ENCODE results near the gene SOST. TPM values are rescaled to one million over a fixed set of nuclear protein-coding genes. Genes with fewer than 3 reads are reported as not detected.

Gene SOST
- total and polyA plus RNA-seq, 7 donors = not detected

GRCh38 chr17:43784068-43784467 is 25.5 kb upstream of the SOST start:
- intact Hi-C loops (cut with DNase I) = loop anchor here (5.0 kb wide), 2 partner anchors 48 to 63 kb away; partner anchors contain the start of genes CD300LG (in 1 of the 2) and MPP3 (in 1 of the 2)
- peaks cover 4% of the 10 kb centered on the region for H3K4me1 ChIP-seq
- ATAC-seq (no peak), DNase-seq (no peak)
- TF ChIP-seq, protein P1, sequence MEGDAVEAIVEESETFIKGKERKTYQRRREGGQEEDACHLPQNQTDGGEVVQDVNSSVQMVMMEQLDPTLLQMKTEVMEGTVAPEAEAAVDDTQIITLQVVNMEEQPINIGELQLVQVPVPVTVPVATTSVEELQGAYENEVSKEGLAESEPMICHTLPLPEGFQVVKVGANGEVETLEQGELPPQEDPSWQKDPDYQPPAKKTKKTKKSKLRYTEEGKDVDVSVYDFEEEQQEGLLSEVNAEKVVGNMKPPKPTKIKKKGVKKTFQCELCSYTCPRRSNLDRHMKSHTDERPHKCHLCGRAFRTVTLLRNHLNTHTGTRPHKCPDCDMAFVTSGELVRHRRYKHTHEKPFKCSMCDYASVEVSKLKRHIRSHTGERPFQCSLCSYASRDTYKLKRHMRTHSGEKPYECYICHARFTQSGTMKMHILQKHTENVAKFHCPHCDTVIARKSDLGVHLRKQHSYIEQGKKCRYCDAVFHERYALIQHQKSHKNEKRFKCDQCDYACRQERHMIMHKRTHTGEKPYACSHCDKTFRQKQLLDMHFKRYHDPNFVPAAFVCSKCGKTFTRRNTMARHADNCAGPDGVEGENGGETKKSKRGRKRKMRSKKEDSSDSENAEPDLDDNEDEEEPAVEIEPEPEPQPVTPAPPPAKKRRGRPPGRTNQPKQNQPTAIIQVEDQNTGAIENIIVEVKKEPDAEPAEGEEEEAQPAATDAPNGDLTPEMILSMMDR (IDR thresholded peaks at IDR 0.05) = no peak
- no peaks in the 10 kb centered on the region for H3K9me3 ChIP-seq
- 68 to 78% (median 71%) methylated on average over 2 of the region's 2 CpGs for WGBS, 3 donors
- no peaks in the 10 kb centered on the region for H3K36me3 ChIP-seq (ENCODE audit: insufficient read depth in 1 of 2, low read depth in 1 of 2)
- H3K4me3 ChIP-seq = no peak overlapping the region
- H3K27me3 ChIP-seq (ENCODE audit: insufficient read depth in 3 of 3, low read length in 2 of 3) = no peaks in the 10 kb centered on the region
- no peak overlapping the region for H3K27ac ChIP-seq

DNA sequence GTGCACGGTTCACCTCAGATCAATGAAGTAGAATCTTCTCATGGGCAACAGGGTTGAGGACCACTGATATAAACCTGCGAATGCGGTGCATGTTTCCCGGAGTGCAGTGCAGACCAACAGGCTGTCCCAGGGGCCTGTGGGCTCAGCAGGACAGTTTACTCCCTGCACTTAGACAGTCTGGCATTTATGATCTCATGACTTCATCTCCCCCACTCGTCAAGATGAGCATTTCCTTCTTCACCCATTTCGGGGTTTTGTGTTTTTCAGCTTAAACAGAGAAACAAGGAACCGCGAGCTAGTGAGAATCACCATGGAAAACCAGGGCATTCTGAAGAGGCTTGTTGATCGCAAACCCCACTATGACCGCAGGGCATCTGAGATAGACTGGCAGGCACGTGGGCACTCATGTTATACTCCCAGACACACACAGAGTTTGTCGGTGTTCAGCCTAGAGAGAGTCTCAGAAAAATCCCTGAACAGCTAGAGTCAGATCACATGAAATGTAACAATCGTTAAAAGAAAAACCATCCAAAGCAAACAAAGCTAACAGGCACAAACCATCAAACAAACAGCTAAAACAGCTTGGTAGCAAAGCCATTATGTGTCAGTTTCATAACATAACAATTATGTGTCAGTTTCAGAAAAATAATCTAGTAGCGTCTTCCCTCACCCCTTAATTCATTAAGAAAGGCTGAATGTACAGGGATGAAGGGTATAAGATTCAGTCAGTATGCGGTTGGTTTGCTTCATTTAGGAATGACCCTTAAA is 24.5 kb upstream of the SOST start:
- H3K36me3 ChIP-seq (ENCODE audit: insufficient read depth in 1 of 2, low read depth in 1 of 2) = no peaks in the 10 kb centered on the region
- H3K27ac ChIP-seq = no peak overlapping the region
- TF ChIP-seq, protein P1 (IDR thresholded peaks at IDR 0.05) = no peak
- no peaks in the 10 kb centered on the region for H3K27me3 ChIP-seq (ENCODE audit: insufficient read depth in 3 of 3, low read length in 2 of 3)
- peaks cover 4% of the 10 kb centered on the region for H3K4me1 ChIP-seq
- H3K9me3 ChIP-seq = no peaks in the 10 kb centered on the region
- intact Hi-C loops (cut with DNase I) = loop anchor here (5.0 kb wide), 2 partner anchors 49 to 64 kb away; partner anchors contain the start of genes CD300LG (in 1 of the 2) and MPP3 (in 1 of the 2)
- DNase-seq = no peak
- no peak overlapping the region for H3K4me3 ChIP-seq
- 83 to 86% (median 85%) methylated on average over 15 of the region's 15 CpGs for WGBS, 3 donors
- no peak for ATAC-seq

GRCh38 chr17:43780135-43780534 is 21.5 kb upstream of the SOST start, which contains the start of gene CFAP97D1:
TSS of gene CFAP97D1 (plus strand) at chr17:43780435. CDS start at chr17:43780463, 28 bp downstream.
- DNase-seq = no peak
- TF ChIP-seq, protein P1 (IDR thresholded peaks at IDR 0.05) = no peak
- H3K4me1 ChIP-seq = peaks cover 29% of the 10 kb centered on the region
- peak within 1 kb of the TSS; percentile 100 for H3K27ac ChIP-seq
- H3K36me3 ChIP-seq (ENCODE audit: insufficient read depth in 1 of 2, low read depth in 1 of 2) = no peaks in the 10 kb centered on the region
- no peak for ATAC-seq
- no peaks in the 10 kb centered on the region for H3K27me3 ChIP-seq (ENCODE audit: insufficient read depth in 3 of 3, low read length in 2 of 3)
- no peaks in the 10 kb centered on the region for H3K9me3 ChIP-seq
- 61 to 73% (median 67%) methylated on average over 7 of the region's 7 CpGs for WGBS, 3 donors
- peak within 1 kb of the TSS; percentile 98 for H3K4me3 ChIP-seq
- intact Hi-C loops (cut with DNase I) = loop anchor here (5.0 kb wide), 2 partner anchors 52 to 67 kb away; partner anchors contain the start of genes CD300LG (in 1 of the 2) and MPP3 (in 1 of the 2)

DNA sequence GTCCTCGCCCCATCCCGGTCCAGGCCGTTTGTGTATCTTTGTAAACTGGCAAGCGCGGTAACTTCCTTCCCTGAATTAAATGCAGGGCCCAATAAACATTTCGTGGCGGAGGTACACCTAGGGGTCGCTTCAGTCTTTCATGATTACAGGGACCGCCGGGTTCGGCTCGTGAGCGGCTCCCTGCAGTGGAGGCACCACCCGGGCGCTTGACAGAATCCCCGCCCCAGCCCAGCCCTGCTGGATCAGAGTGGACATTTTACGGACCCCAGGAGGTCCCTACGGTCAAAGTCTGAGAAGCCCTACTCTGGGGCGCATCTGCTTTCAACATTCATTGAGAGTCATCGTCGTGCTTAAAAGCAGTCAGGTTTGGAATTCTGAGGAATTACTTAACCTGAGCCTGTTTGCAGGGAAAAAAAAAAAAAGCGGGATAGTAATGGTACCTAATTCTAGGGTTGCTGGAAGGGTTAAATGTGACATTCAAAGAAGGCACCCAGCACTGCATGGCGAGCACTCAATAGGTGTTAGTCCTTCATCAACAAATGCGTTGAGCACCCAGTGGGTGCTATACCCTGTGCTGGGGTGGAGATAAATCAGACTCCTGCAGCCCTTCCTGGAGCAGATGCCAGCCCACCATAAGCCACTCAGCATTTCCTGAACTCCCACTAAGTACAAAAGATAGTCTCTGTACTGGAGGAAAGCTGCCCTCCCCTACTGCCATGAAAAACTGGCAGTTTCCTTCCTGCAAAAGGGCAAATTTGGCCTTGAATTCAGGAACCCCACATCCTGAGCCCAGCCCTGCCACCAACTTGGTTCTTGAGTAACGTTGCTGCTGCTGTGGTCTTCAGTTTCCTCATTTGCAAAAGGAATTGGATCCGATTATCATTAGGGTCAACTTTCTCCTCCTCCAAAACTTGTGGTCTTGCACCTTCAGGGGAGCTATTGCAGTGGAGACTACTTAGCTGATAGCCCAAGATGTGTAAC is 20.8 kb upstream of the SOST start:
- H3K27me3 ChIP-seq (ENCODE audit: insufficient read depth in 3 of 3, low read length in 2 of 3) = no peaks in the 10 kb centered on the region
- 8 to 9% (median 9%) methylated on average over 26 of the region's 26 CpGs for WGBS, 3 donors
- peak overlapping the region; percentile 98 for H3K4me3 ChIP-seq
- no peak for DNase-seq
- intact Hi-C loops (cut with DNase I) = loop anchor here (5.0 kb wide), 2 partner anchors 53 to 68 kb away; partner anchors contain the start of genes CD300LG (in 1 of the 2) and MPP3 (in 1 of the 2)
- H3K9me3 ChIP-seq = no peaks in the 10 kb centered on the region
- peak overlapping the region; percentile 100 for H3K27ac ChIP-seq
- TF ChIP-seq, protein P1 (IDR thresholded peaks at IDR 0.05) = no peak
- ATAC-seq = no peak
- H3K36me3 ChIP-seq (ENCODE audit: insufficient read depth in 1 of 2, low read depth in 1 of 2) = peaks cover 0 to 3% of the 10 kb centered on the region in 2 donors
- H3K4me1 ChIP-seq = peaks cover 36% of the 10 kb centered on the region

All from psoas muscle (tissue), 8 donors.